SU-DHL-6 (cell line): ENCODE data around the gene ZDHHC3.

Experiments used
- H2AFZ ChIP-seq: fragments of 200-600 bp; sonication (generic); 2 replicates; pipeline ENCODE4 v1.6.1; 2014; ENCODE audit warnings: low read depth, mild to moderate bottlenecking, moderate library complexity, mixed read lengths, antibody characterized with exemption, low read length; ENCODE audit not compliant: severe bottlenecking
- H3F3A ChIP-seq: fragments of 200-600 bp; shearing (Covaris generic); 2 replicates; pipeline ENCODE4 v1.6.0; 2016; ENCODE audit warnings: antibody characterized with exemption, mild to moderate bottlenecking; ENCODE audit not compliant: insufficient read depth
- H3K27ac ChIP-seq: fragments of 200-600 bp; sonication (generic); 2 replicates; pipeline ENCODE4 v1.5.1; 2016; ENCODE audit warnings: low read depth, mild to moderate bottlenecking, low read length, moderate library complexity, mixed read lengths
- H3K27me3 ChIP-seq: fragments of 200-600 bp; sonication (generic), shearing (Covaris generic); 2 replicates; pipeline ENCODE4 v1.6.0; 2014; ENCODE audit warnings: mild to moderate bottlenecking, low read length
- H3K36me3 ChIP-seq: fragments of 200-600 bp; sonication (generic); 2 replicates; pipeline ENCODE4 v1.6.1; 2014; ENCODE audit warnings: mild to moderate bottlenecking, low read length, mixed read lengths
- H3K4me2 ChIP-seq: fragments of 300-600, 200-600 bp; shearing (Covaris generic), sonication (generic); 2 replicates; pipeline ENCODE4 v1.6.0; 2014; ENCODE audit warnings: low read length, low read depth, mild to moderate bottlenecking; ENCODE audit not compliant: poor library complexity, severe bottlenecking
- H3K4me3 ChIP-seq: fragments of 200-600 bp; sonication (generic); 2 replicates; pipeline ENCODE4 v1.5.1; 2014; ENCODE audit warnings: antibody characterized with exemption, low read length, mild to moderate bottlenecking, mixed read lengths; ENCODE audit not compliant: insufficient read depth, poor library complexity, severe bottlenecking
- H3K79me2 ChIP-seq: fragments of 200-600 bp; sonication (generic); 2 replicates; pipeline ENCODE4 v1.6.1; 2014; ENCODE audit warnings: mild to moderate bottlenecking, low read length, moderate library complexity; ENCODE audit not compliant: insufficient read depth
- H3K9ac ChIP-seq: fragments of 200-600 bp; sonication (generic); 2 replicates; pipeline ENCODE4 v1.7.0; 2014; ENCODE audit warnings: mild to moderate bottlenecking, low read length
- H3K9me2 ChIP-seq: fragments of 200-600 bp; sonication (generic); replicated peaks from 2 replicates; pipeline ENCODE4 v1.6.1; 2014; ENCODE audit warnings: low read length; ENCODE audit not compliant: insufficient read depth
- H3K9me3 ChIP-seq: fragments of 200-600 bp; sonication (generic); 2 replicates; pipeline ENCODE4 v1.6.1; 2014; ENCODE audit warnings: low read length, mixed read lengths; ENCODE audit not compliant: insufficient read depth
- H4K20me1 ChIP-seq: fragments of 200-600 bp; sonication (generic); 2 replicates; pipeline ENCODE4 v1.6.1; 2014; ENCODE audit warnings: low read depth, mild to moderate bottlenecking, antibody characterized with exemption, low read length, moderate library complexity, mixed read lengths
- CTCF ChIP-seq: fragments of 200-600 bp; sonication (generic); IDR thresholded peaks from one replicate; pipeline ENCODE4 v1.5.1; 2017; ENCODE audit warnings: antibody characterized with exemption, mild to moderate bottlenecking, low read length, moderate library complexity; ENCODE audit not compliant: insufficient read depth, poor library complexity, severe bottlenecking
- EZH2phosphoT487 ChIP-seq: fragments of 200-600 bp; sonication (generic), shearing (Covaris generic); conservative IDR thresholded peaks from 2 replicates; pipeline ENCODE4 v1.6.1; 2018; ENCODE audit warnings: mild to moderate bottlenecking, antibody characterized with exemption, low read length, moderate library complexity, mixed read lengths

The ZDHHC3 gene

GRCh38 chr3:44880284-44880683 lies 95.7 kb downstream of the ZDHHC3 start:
- Histone ChIP-seq H3K4me3 (no peak overlapping the region), H3K9me2 (no peaks in the 10 kb centered on the region), H3K9ac (no peak overlapping the region), H3K36me3 (no peaks in the 10 kb centered on the region), H4K20me1 (no peaks in the 10 kb centered on the region), H3K4me2 (no peak overlapping the region), H3F3A (no peaks in the 10 kb centered on the region), H3K27me3 (no peaks in the 10 kb centered on the region), H3K79me2 (no peaks in the 10 kb centered on the region), H2AFZ (no peak overlapping the region), H3K9me3 (no peaks in the 10 kb centered on the region), H3K27ac (no peak overlapping the region)
- TF ChIP-seq CTCF, result no peak
- TF ChIP-seq EZH2phosphoT487, result no peak

DNA sequence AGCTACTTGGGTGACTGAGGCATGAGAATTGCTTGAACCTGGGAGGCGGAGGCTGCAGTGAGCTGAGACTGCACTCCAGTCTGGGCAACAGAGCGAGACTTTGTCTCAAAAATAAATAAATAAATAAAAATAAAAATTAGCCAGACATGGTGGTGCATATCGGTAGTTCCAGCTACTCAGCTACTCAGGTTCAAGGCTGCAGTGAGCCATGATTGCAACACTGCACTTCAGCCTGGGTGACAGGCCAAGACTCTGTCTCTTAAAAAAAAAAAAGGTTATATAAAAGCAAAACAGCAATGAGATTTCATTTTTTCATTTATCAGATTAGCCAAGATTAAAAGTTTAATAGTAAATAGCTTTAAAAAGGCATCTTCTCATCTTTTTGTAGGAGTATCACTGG lies 98.6 kb downstream of the ZDHHC3 start:
- Histone ChIP-seq H3K27ac (no peak overlapping the region), H3K4me2 (no peak overlapping the region), H3K4me3 (no peak overlapping the region), H3F3A (no peaks in the 10 kb centered on the region), H3K9ac (no peak overlapping the region), H3K36me3 (no peaks in the 10 kb centered on the region), H4K20me1 (no peaks in the 10 kb centered on the region), H2AFZ (no peak overlapping the region), H3K79me2 (no peaks in the 10 kb centered on the region), H3K9me3 (no peaks in the 10 kb centered on the region), H3K9me2 (no peaks in the 10 kb centered on the region), H3K27me3 (no peaks in the 10 kb centered on the region)
- no peak for TF ChIP-seq EZH2phosphoT487
- no peak for TF ChIP-seq CTCF

DNA sequence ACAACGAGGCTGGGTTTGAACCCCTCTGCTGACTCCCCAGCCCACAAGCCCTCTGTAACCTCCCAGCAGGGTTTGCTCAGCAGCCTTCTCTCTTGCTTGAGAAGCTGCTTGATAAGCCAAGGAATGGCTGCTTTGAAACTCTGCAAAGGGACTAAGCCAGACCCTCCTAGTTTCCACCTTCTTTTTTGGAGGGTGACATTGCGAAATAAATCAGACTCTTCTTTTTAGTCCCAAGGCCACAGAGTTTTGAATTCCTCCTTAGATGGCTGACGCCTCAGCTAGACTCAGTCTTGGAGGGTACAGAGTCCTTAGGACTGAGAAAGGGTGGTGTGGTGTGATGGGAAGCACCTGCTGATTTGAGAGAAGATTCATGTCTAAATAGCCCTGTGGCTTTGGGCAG lies 100.4 kb downstream of the ZDHHC3 start:
- Histone ChIP-seq H3K9me3 (no peaks in the 10 kb centered on the region), H4K20me1 (no peaks in the 10 kb centered on the region), H3K27me3 (no peaks in the 10 kb centered on the region), H3K27ac (no peak overlapping the region), H3F3A (no peaks in the 10 kb centered on the region), H3K36me3 (no peaks in the 10 kb centered on the region), H3K79me2 (no peaks in the 10 kb centered on the region), H3K4me2 (no peak overlapping the region), H3K4me3 (no peak overlapping the region), H3K9ac (no peak overlapping the region), H2AFZ (no peak overlapping the region), H3K9me2 (no peaks in the 10 kb centered on the region)
- TF ChIP-seq CTCF, result no peak
- TF ChIP-seq EZH2phosphoT487, result no peak
